ENCODE results near the gene SNTG2.

DNA sequence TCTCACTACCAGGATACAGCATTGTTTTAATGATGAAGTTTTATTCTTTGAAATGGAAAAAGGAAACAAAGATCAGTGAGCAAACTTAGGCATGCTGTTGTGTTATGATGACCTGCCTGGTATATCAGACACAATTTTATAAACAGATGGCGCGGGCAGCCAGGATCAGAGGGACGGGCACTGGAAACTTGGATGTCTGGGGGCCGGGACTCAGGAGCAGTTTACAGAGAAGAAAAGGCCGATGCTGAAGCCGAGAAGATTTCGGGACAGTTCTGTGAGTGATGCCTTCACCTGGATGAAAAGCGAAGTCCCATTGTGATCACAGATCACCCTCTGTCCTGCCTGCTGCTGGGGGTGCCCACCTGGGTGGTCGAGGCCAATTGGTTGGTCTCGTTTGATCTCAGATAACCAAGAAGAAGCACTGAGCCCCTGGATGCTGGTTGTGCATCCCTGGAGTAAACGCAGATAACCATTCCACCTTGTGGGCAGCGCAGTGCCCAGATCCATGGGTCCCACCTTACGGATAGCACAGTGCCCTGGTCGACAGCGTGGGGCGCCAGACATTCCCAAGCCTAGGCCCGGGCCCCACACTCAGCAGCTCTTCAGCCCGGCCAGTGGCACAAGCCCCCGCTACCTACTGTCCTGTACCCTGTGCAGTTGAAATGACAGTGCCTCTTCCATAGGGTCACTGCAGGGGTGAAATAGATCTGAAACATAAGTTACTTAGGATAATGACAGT is 279.7 kb downstream of the SNTG2 start:
- TF ChIP-seq POLR2A (IDR thresholded peaks at IDR 0.05; ENCODE audit: low read depth, low read length) (no peak), FOS (IDR thresholded peaks at IDR 0.05; ENCODE audit: borderline replicate concordance, insufficient read depth, low read length) (no peak), POLR2AphosphoS5 (IDR thresholded peaks at IDR 0.05; ENCODE audit: insufficient read depth, low read depth, low read length) (no peak), CTCF (IDR thresholded peaks at IDR 0.05; ENCODE audit: extremely low read depth in 1 of 2, insufficient read depth in 1 of 2, low read depth in 1 of 2, low read length in 2 of 2) (no peak), EZH2 (IDR thresholded peaks at IDR 0.05; ENCODE audit: borderline replicate concordance, low read depth, low read length, severe bottlenecking) (no peak), MYC (IDR thresholded peaks at IDR 0.05; ENCODE audit: low read depth, low read length) (no peak), JUN (IDR thresholded peaks at IDR 0.05; ENCODE audit: borderline replicate concordance, insufficient read depth, insufficient read length, low read depth) (no peak), GATA2 (IDR thresholded peaks at IDR 0.05; ENCODE audit: insufficient read depth, insufficient read length, low read depth, low read length) (no peak)
- TF ChIP-seq, protein P1, sequence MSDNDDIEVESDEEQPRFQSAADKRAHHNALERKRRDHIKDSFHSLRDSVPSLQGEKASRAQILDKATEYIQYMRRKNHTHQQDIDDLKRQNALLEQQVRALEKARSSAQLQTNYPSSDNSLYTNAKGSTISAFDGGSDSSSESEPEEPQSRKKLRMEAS (IDR thresholded peaks at IDR 0.05; ENCODE audit: insufficient read depth, insufficient read length), result no peak
